AG04450 (cell line): ENCODE data around the gene ABCF1. TPM values are rescaled to one million over a fixed set of nuclear protein-coding genes. Genes with fewer than 3 reads are reported as not detected.

Source experiments
- CTCF ChIA-PET: fragments of 300-600, 350-600 bp; formaldehyde crosslinking; extraction: SDS; loops from one replicate; lab custom pipeline; 2022; ENCODE audit warnings: antibody characterized with exemption, inconsistent platforms; lab: Charles Lee
- POLR2A ChIA-PET: fragments of 350-600 bp; formaldehyde crosslinking; extraction: SDS; loops from one replicate; lab custom pipeline; 2021; ENCODE audit warnings: antibody characterized with exemption, inconsistent platforms; lab: Yijun Ruan, JAX
- DNase-seq: peaks from one replicate; pipeline ENCODE4 v3.0.0-alpha.2; 2011; ENCODE audit warnings: low read depth, low spot score
- H3K27ac ChIP-seq: one replicate; pipeline ENCODE4 v1.5.1; 2012; ENCODE audit warnings: low read depth, low read length, control low read depth
- H3K27me3 ChIP-seq: one replicate; pipeline ENCODE4 v1.6.0; 2012; ENCODE audit warnings: low read length; ENCODE audit not compliant: control insufficient read depth, insufficient read depth
- H3K4me3 ChIP-seq: 2 replicates; pipeline ENCODE4 v1.5.1; 2011; ENCODE audit warnings: mild to moderate bottlenecking, low read depth, low read length, control low read depth
- H3K9me3 ChIP-seq: 2 replicates; pipeline ENCODE4 v1.5.1; 2012; ENCODE audit warnings: low read length; ENCODE audit not compliant: control insufficient read depth, insufficient read depth
- CTCF ChIP-seq: IDR thresholded peaks from 2 replicates; pipeline ENCODE4 v1.5.1; 2011; ENCODE audit warnings: low read depth, low read length, control low read depth, inconsistent platforms
- polyA plus RNA-seq: library from polyadenylated mRNA; depleted of rRNA; stranded (reverse); fragments of >200 nt; gene quantifications from 2 replicates; pipeline ENCODE4 v1.2.3, GENCODE V29; 2011

The ABCF1 gene
- polyA plus RNA-seq, 1 experiment = 32.3 TPM

GRCh38 chr6:30612213-30612612 lies 41.0 kb downstream of the ABCF1 start:
- peak; percentile 52 for TF ChIP-seq CTCF
- H3K4me3 ChIP-seq = no peak overlapping the region
- CTCF ChIA-PET = interaction anchor here (0.9 to 3.3 kb wide), 4 partner anchors 15 to 130 kb away, joined by 3 to 28 read pairs (median 12); no protein-coding TSS in a partner anchor
- no peak overlapping the region for H3K27ac ChIP-seq
- POLR2A ChIA-PET = interaction anchor here (0.8 to 4.7 kb wide), 7 partner anchors 8 to 130 kb away, joined by 3 to 69 read pairs (median 6); partner anchors contain the start of genes ABCF1, C6orf136 and MDC1
- H3K9me3 ChIP-seq = no peaks in the 10 kb centered on the region
- H3K27me3 ChIP-seq = no peaks in the 10 kb centered on the region
- DNase-seq = no peak

DNA sequence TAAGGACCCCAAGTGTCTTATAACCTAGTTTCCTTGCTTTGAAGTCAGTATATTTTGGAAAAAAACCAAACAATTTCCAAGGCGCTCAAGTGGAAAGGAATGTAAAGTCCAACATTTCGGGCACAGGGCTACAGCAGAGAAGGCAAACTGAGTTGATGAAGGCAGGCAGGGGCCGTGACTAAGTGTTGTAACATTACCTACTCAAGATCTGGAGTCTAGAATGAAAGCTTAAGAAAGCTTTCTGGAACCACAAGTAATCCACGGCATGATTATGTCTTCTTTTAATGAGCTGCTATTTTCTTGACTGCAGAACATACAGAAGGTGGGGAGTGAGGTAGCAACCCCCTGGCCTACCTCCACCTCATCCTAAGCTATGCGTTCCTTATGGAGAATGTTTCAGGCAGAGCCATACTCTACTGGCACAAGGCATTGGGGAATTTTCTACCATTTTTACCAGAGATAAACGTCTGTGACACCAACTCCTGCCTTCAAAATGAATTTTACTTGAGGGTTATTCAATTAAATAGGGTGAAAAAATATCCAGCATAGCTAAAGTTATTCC lies 41.5 kb downstream of the ABCF1 start:
- POLR2A ChIA-PET = interaction anchor here (0.6 to 4.7 kb wide), 9 partner anchors 9 to 131 kb away, joined by 3 to 69 read pairs (median 5); partner anchors contain the start of genes ABCF1, C6orf136, MDC1 and PRR3
- H3K27me3 ChIP-seq = no peaks in the 10 kb centered on the region
- CTCF ChIA-PET = interaction anchor here (0.9 to 3.3 kb wide), 4 partner anchors 16 to 131 kb away, joined by 3 to 28 read pairs (median 12); no protein-coding TSS in a partner anchor
- no peak for TF ChIP-seq CTCF
- H3K4me3 ChIP-seq = no peak overlapping the region
- no peak for DNase-seq
- no peak overlapping the region for H3K27ac ChIP-seq
- no peaks in the 10 kb centered on the region for H3K9me3 ChIP-seq

DNA sequence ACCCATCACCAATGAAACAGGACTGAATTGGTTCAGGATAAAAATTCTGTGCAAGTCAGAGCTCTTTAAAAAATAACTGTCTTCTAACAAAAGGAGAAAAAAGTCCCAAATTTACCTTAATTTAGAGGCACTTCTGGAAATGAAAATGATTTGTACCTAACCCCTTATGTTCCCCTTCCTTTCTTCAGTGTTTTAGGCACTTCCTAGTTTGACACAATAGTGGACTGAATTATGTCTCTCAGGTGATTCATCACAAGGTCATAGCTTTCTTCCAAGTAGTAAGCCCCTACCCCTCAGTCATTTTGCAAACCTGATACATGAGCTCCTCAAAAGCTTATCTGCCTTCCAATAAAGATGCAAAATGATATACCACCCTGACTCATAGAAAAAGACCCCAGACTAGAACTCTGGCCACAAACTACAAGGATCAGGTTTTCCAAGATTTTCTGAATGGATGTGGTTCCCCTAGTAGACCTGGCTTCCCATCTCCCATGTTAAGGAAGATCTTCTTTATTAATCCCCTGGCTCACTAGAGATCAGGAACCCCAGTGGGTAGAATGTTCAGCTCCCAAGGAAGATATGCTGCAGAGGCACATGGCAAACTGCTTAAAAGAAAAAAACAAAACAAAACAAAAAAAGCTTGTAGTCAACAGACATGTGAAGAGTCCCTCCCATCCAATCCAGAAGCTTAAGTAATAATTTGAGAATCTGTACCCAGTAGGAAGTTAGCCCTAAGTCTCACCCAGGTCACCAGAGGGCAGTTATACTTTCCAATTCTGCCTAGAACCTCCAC lies 42.2 kb downstream of the ABCF1 start:
- no peak for DNase-seq
- peak overlapping the region; percentile 39 for H3K27ac ChIP-seq
- no peak overlapping the region; the same call in 1 of the 2 replicates for H3K4me3 ChIP-seq
- no peak for TF ChIP-seq CTCF
- no peaks in the 10 kb centered on the region for H3K27me3 ChIP-seq
- POLR2A ChIA-PET = interaction anchor here (0.6 to 4.7 kb wide), 8 partner anchors 9 to 128 kb away, joined by 3 to 69 read pairs (median 6); partner anchors contain the start of genes ABCF1, C6orf136, MDC1 and PRR3
- CTCF ChIA-PET = interaction anchor here (0.9 to 3.3 kb wide), 4 partner anchors 17 to 131 kb away, joined by 3 to 28 read pairs (median 12); no protein-coding TSS in a partner anchor
- no peaks in the 10 kb centered on the region for H3K9me3 ChIP-seq

DNA sequence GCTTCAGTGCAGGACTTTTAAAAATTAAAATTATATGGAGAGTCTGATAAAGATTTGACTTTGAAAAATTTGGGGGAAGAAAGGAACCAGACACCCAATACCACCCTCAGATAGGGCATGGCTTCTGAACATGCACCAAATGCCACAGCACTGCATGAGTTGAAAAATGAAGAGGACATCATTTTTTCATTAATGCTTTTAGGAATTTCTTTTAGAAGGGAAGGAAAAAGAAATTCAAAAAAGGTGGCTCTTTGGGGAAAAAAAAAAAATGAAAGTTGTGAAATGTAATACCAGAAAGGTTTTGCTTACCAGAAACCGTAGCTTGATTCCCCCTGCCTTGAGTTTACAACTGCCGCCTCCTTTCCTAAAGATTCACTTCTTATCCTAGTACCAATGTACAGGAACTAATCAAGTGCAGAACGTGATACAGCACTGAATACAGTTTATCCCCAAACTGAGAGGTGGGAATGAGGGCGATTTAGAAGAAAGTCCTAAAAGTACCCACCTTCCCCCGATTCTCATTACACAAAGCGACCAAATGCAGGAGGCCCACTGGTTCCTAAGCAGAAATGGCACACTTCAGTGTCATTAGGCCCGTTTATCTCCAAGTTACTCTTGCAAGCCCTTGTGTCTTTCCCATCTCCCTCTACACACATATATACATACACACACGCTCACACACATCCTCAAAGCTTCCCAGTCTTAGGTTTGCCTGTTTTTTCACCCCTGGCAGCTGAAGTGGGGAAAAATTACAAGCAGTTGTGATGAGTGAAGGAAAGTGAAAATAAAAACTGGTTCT lies 43.0 kb downstream of the ABCF1 start:
- H3K4me3 ChIP-seq = peak overlapping the region; percentile 59
- H3K9me3 ChIP-seq = no peaks in the 10 kb centered on the region
- CTCF ChIA-PET = interaction anchor here (0.7 to 3.3 kb wide), 3 partner anchors 17 to 74 kb away, joined by 5 to 28 read pairs (median 18); no protein-coding TSS in a partner anchor
- POLR2A ChIA-PET = interaction anchor here (0.6 to 4.7 kb wide), 18 partner anchors 10 to 1789 kb away, joined by 3 to 69 read pairs (median 6); partner anchors contain the start of genes ABCF1, C6orf136, DHX16 and MDC1
- H3K27ac ChIP-seq = peak overlapping the region; percentile 47
- DNase-seq = no peak
- no peak for TF ChIP-seq CTCF
- no peaks in the 10 kb centered on the region for H3K27me3 ChIP-seq
